Breast epithelium (tissue), 3 donors: ENCODE measurements around the gene CXCL9.
"Not testable (repeated sequence)": the region's sequence is repeated elsewhere in the genome, so short reads cannot be mapped to it uniquely, and the experiment has no call there.

Experiments used
- POLR2AphosphoS5 ChIP-seq, 3 donors: sonication (generic); formaldehyde crosslinking; IDR thresholded peaks; one replicate each; pipeline ENCODE4 v1.6.1; 2017; ENCODE audit warnings: antibody characterized with exemption in 3 of 3
- TF ChIP-seq, protein P1 (sequence below), 3 donors: fragments of 450-650 bp; IDR thresholded peaks; one replicate each; pipeline ENCODE4 v1.5.1; 2016 to 2017; ENCODE audit warnings: antibody characterized with exemption in 3 of 3, mild to moderate bottlenecking in 3 of 3, moderate library complexity in 3 of 3

DNA sequence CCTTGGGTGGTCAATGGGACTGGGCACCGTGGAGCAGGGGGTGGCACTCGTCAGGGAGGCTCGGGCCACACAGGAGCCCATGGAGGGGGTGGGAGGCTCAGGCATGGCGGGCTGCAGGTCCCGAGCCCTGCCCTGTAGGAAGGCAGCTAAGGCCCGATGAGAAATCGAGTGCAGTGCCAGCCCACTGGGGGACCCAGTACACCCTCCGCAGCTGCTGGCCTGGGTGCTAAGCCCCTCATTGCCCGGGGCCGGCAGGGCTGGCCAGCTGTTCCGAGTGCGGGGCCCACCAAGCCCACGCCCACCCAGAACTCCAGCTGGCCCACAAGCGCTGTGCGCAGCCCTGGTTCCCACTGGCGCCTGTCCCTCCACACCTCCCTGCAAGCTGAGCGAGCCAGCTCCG, 36.0 kb upstream of the CXCL9 start:
- TF ChIP-seq, protein P1, sequence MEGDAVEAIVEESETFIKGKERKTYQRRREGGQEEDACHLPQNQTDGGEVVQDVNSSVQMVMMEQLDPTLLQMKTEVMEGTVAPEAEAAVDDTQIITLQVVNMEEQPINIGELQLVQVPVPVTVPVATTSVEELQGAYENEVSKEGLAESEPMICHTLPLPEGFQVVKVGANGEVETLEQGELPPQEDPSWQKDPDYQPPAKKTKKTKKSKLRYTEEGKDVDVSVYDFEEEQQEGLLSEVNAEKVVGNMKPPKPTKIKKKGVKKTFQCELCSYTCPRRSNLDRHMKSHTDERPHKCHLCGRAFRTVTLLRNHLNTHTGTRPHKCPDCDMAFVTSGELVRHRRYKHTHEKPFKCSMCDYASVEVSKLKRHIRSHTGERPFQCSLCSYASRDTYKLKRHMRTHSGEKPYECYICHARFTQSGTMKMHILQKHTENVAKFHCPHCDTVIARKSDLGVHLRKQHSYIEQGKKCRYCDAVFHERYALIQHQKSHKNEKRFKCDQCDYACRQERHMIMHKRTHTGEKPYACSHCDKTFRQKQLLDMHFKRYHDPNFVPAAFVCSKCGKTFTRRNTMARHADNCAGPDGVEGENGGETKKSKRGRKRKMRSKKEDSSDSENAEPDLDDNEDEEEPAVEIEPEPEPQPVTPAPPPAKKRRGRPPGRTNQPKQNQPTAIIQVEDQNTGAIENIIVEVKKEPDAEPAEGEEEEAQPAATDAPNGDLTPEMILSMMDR (IDR thresholded peaks at IDR 0.05): not testable (repeated sequence)
- not testable (repeated sequence) for TF ChIP-seq POLR2AphosphoS5 (IDR thresholded peaks at IDR 0.05)
